Natural killer cell (primary cell): ENCODE measurements around the gene VAV1. TPM values are rescaled to one million over a fixed set of nuclear protein-coding genes. Genes with fewer than 3 reads are reported as not detected.

ENCODE experiments used
- ATAC-seq, 3 donors: fragments of 150-1000 bp in 2 of 3; fragments of 200-7000 bp in 1 of 3; cut with Tn5 transposase; 1 replicate in 1 of 3; 2 replicates in 2 of 3; pipeline ENCODE4 v1.10.0; 2021; ENCODE audit warnings: mild to moderate bottlenecking in 2 of 3, moderate library complexity in 2 of 3
- DNase-seq, 2 donors: peaks; one replicate each; pipeline versions ENCODE4 v3.0.0 to v3.0.0-alpha.2; 2013 to 2021; ENCODE audit warnings: mixed read lengths in 1 of 2
- H3K27ac ChIP-seq: one replicate; pipeline ENCODE4 v1.5.1; 2013; ENCODE audit warnings: mild to moderate bottlenecking, low read length
- H3K27me3 ChIP-seq: one replicate; pipeline ENCODE4 v1.6.1; 2013; ENCODE audit warnings: low read length; ENCODE audit not compliant: control insufficient read depth, insufficient read depth
- H3K36me3 ChIP-seq: one replicate; pipeline ENCODE4 v1.6.1; 2013; ENCODE audit warnings: low read length; ENCODE audit not compliant: control insufficient read depth, insufficient read depth
- H3K4me1 ChIP-seq: one replicate; pipeline ENCODE4 v1.6.1; 2013; ENCODE audit warnings: low read length; ENCODE audit not compliant: control insufficient read depth, insufficient read depth
- H3K4me3 ChIP-seq: one replicate; pipeline ENCODE4 v1.5.1; 2013; ENCODE audit warnings: low read length
- H3K9me3 ChIP-seq: one replicate; pipeline ENCODE4 v1.6.1; 2013; ENCODE audit warnings: low read length; ENCODE audit not compliant: control insufficient read depth, insufficient read depth
- H3K27ac Mint-ChIP-seq, 2 donors: one replicate each; pipeline ENCODE4 v1.8.0; 2022; ENCODE audit warnings: mild to moderate bottlenecking in 2 of 2, mixed read lengths in 2 of 2, moderate library complexity in 1 of 2
- H3K27me3 Mint-ChIP-seq, 2 donors: one replicate each; pipeline ENCODE4 v1.8.0; 2022; ENCODE audit warnings: low read depth in 2 of 2, mixed read lengths in 2 of 2
- H3K36me3 Mint-ChIP-seq: one replicate; pipeline ENCODE4 v1.8.0; 2022; ENCODE audit warnings: mixed read lengths
- H3K4me1 Mint-ChIP-seq, 2 donors: one replicate each; pipeline ENCODE4 v1.8.0; 2022; ENCODE audit warnings: mixed read lengths in 2 of 2
- H3K4me3 Mint-ChIP-seq: one replicate; pipeline ENCODE4 v1.8.0; 2022; ENCODE audit warnings: mild to moderate bottlenecking, moderate library complexity, mixed read lengths
- H3K9me3 Mint-ChIP-seq, 2 donors: one replicate each; pipeline ENCODE4 v1.8.0; 2022; ENCODE audit warnings: mixed read lengths in 2 of 2
- WGBS: methylation state at CpG from one replicate; pipeline ENCODE4 v1.1.7; 2013; ENCODE audit warnings: missing lambda C conversion rate; ENCODE audit not compliant: insufficient coverage; 5-methylcytosine and 5-hydroxymethylcytosine counted together
- intact Hi-C: fragments of 100-400 bp; cut with micrococcal nuclease; formaldehyde crosslinking; loops from one replicate; pipeline ENCODE4 v1.14.2; 2022
- total RNA-seq, 4 donors: library from RNA; stranded (reverse); fragments of 120-200 nt in 1 of 4; gene quantifications; one replicate each; pipeline versions ENCODE4 v1.2.3 to v1.2.4, GENCODE V29; 2013 to 2022
- TF ChIP-seq, protein P1 (sequence below): fragments of 200-600 bp; IDR thresholded peaks from one replicate; pipeline ENCODE4 v1.8.0; 2022; ENCODE audit warnings: antibody characterized with exemption

The VAV1 gene
- total RNA-seq, 3 donors from 2014 or later (not counting 1 experiment from before 2014, with no cell fraction given), result 141 to 167 (median 164) TPM

DNA sequence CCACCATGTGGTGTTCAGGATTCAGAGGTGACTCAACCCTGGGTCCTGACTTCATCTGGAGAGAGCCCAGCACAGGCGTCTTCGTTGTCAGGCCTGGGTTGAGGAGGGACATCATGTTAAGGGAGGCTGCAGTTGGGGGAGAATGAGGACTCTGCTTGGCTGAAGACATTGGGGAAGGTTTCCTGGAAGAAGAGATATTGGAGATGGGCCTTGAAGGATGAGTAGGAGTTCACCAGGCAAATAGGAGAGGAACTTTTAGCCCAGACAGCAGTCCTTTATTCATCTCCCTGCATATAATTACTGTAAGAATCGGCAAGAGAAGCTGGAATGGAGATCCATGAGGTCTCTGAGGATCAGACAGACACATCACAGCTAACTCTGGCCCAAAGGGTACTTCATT lies 38.9 kb downstream of the VAV1 start:
- no peak overlapping the region for H3K4me3 Mint-ChIP-seq
- TF ChIP-seq, protein P1, sequence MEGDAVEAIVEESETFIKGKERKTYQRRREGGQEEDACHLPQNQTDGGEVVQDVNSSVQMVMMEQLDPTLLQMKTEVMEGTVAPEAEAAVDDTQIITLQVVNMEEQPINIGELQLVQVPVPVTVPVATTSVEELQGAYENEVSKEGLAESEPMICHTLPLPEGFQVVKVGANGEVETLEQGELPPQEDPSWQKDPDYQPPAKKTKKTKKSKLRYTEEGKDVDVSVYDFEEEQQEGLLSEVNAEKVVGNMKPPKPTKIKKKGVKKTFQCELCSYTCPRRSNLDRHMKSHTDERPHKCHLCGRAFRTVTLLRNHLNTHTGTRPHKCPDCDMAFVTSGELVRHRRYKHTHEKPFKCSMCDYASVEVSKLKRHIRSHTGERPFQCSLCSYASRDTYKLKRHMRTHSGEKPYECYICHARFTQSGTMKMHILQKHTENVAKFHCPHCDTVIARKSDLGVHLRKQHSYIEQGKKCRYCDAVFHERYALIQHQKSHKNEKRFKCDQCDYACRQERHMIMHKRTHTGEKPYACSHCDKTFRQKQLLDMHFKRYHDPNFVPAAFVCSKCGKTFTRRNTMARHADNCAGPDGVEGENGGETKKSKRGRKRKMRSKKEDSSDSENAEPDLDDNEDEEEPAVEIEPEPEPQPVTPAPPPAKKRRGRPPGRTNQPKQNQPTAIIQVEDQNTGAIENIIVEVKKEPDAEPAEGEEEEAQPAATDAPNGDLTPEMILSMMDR, result no peak
- H3K9me3 ChIP-seq, result no peaks in the 10 kb centered on the region
- peak overlapping the region; percentile 2 to 82 for H3K27ac Mint-ChIP-seq
- intact Hi-C loops, result no loop called here
- DNase-seq (no peak), ATAC-seq (no peak)
- peaks cover 54 to 71% of the 10 kb centered on the region in 2 donors for H3K4me1 Mint-ChIP-seq
- no peaks in the 10 kb centered on the region for H3K27me3 ChIP-seq
- WGBS, result 98% methylated on average over 3 of the region's 3 CpGs
- no peak overlapping the region for H3K27ac ChIP-seq
- peaks cover 9% of the 10 kb centered on the region for H3K36me3 ChIP-seq
- H3K4me3 ChIP-seq, result no peak overlapping the region
- no peaks in the 10 kb centered on the region for H3K9me3 Mint-ChIP-seq
- no peaks in the 10 kb centered on the region for H3K27me3 Mint-ChIP-seq
- H3K36me3 Mint-ChIP-seq, result no peaks in the 10 kb centered on the region
- H3K4me1 ChIP-seq, result peaks cover 40% of the 10 kb centered on the region

GRCh38 chr19:6811906-6812305 lies 39.4 kb downstream of the VAV1 start:
- Histone ChIP-seq H3K27ac (no peak overlapping the region), H3K4me3 (no peak overlapping the region), H3K36me3 (peaks cover 9% of the 10 kb centered on the region), H3K27me3 (no peaks in the 10 kb centered on the region), H3K4me1 (peaks cover 37% of the 10 kb centered on the region), H3K9me3 (no peaks in the 10 kb centered on the region)
- Mint-ChIP-seq H3K36me3 (no peaks in the 10 kb centered on the region), H3K4me1 (peaks cover 48 to 69% of the 10 kb centered on the region in 2 donors), H3K27ac (peak overlapping the region; percentile 2 to 82), H3K9me3 (no peaks in the 10 kb centered on the region), H3K27me3 (no peaks in the 10 kb centered on the region), H3K4me3 (no peak overlapping the region)
- peak in 1 of 2 donors; percentile 60 for DNase-seq
- WGBS, result 87% methylated on average over 2 of the region's 2 CpGs
- intact Hi-C loops, result no loop called here
- TF ChIP-seq, protein P1, result no peak
- peak in 2 of 3 donors; percentile 66 to 71 for ATAC-seq

DNA sequence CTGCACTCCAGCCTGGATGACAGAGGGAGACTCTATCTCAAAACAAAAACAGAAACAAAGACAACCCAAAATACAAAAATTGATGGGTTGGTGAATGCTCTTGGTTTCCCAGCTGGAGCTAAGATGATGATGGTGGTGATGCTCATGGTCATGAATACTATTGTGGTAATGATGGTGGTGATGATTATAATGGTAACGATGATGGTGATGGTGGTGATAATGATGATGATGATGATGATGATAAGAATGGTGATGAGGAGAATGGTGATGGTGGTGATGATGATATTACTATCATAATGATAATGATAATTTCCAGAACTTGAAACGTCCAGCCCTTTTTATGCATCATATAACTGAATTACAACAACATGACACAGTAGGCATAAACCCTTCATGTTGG lies 40.1 kb downstream of the VAV1 start:
- Mint-ChIP-seq H3K27ac (peak overlapping the region; percentile 2 to 82), H3K4me1 (peaks cover 53 to 70% of the 10 kb centered on the region in 2 donors), H3K27me3 (no peaks in the 10 kb centered on the region), H3K9me3 (no peaks in the 10 kb centered on the region), H3K4me3 (no peak overlapping the region), H3K36me3 (no peaks in the 10 kb centered on the region)
- ATAC-seq (no peak), DNase-seq (no peak)
- Histone ChIP-seq H3K9me3 (no peaks in the 10 kb centered on the region), H3K36me3 (peaks cover 9% of the 10 kb centered on the region), H3K4me1 (peaks cover 37% of the 10 kb centered on the region), H3K4me3 (no peak overlapping the region), H3K27me3 (no peaks in the 10 kb centered on the region), H3K27ac (no peak overlapping the region)
- WGBS, result 92% methylated on average over 1 of the region's 2 CpGs
- TF ChIP-seq, protein P1, result no peak
- intact Hi-C loops, result no loop called here

- Histone ChIP-seq H3K27me3 (no peaks in the 10 kb centered on the region), H3K9me3 (no peaks in the 10 kb centered on the region), H3K36me3 (peaks cover 7% of the 10 kb centered on the region), H3K27ac (peak overlapping the region; percentile 9), H3K4me1 (peaks cover 37% of the 10 kb centered on the region), H3K4me3 (no peak overlapping the region)
- intact Hi-C loops, result no loop called here
- Mint-ChIP-seq H3K9me3 (no peaks in the 10 kb centered on the region), H3K36me3 (no peaks in the 10 kb centered on the region), H3K27me3 (no peaks in the 10 kb centered on the region), H3K27ac (peak overlapping the region; percentile 17 to 82), H3K4me1 (peaks cover 52 to 71% of the 10 kb centered on the region in 2 donors), H3K4me3 (no peak overlapping the region)
- no peak for DNase-seq
- TF ChIP-seq, protein P1, result no peak
- 92% methylated on average over 3 of the region's 4 CpGs for WGBS
- peak in 1 of 3 donors; percentile 38 for ATAC-seq
Measured at GRCh38 chr19:6813659-6814058, 41.2 kb downstream of the VAV1 start.
